GM06990 (cell line): ENCODE data around the gene TCF4.

Experiments
- DNase-seq: peaks from one replicate; pipeline ENCODE4 v3.0.0-alpha.2; 2011; ENCODE audit not compliant: insufficient read length; ENCODE audit errors: extremely low read depth
- H3K27me3 ChIP-seq: replicated peaks from 2 replicates; pipeline ENCODE4 v1.6.0; 2011; ENCODE audit warnings: low read length; ENCODE audit not compliant: control insufficient read depth, insufficient read depth
- H3K36me3 ChIP-seq: 2 replicates; pipeline ENCODE4 v1.5.1; 2011; ENCODE audit warnings: low read length; ENCODE audit not compliant: control insufficient read depth, insufficient read depth
- H3K4me3 ChIP-seq: replicated peaks from 2 replicates; pipeline ENCODE4 v1.5.1; 2011; ENCODE audit warnings: low read depth, mild to moderate bottlenecking, control low read depth, low read length
- CTCF ChIP-seq: IDR thresholded peaks from 2 replicates; pipeline ENCODE4 v1.5.1; 2011; ENCODE audit warnings: low read length, control low read depth, mild to moderate bottlenecking, inconsistent platforms; ENCODE audit not compliant: insufficient read depth, poor library complexity, severe bottlenecking

The TCF4 gene

GRCh38 chr18:55307505-55307904, 280.5 kb downstream of the TCF4 start:
- DNase-seq: no peak
- peak overlapping the region; percentile 25 for H3K4me3 ChIP-seq
- no peaks in the 10 kb centered on the region for H3K27me3 ChIP-seq
- no peak for TF ChIP-seq CTCF
- H3K36me3 ChIP-seq: no peaks in the 10 kb centered on the region; the same call in 1 of the 2 replicates

- Histone ChIP-seq H3K27me3 (no peaks in the 10 kb centered on the region), H3K36me3 (no peaks in the 10 kb centered on the region; the same call in 1 of the 2 replicates), H3K4me3 (no peak overlapping the region)
- no peak for TF ChIP-seq CTCF
- no peak for DNase-seq
Observed at GRCh38 chr18:55306359-55307024, 281.5 kb downstream of the TCF4 start.

- Histone ChIP-seq H3K27me3 (no peaks in the 10 kb centered on the region), H3K36me3 (peaks cover 1% of the 10 kb centered on the region; the same call in 1 of the 2 replicates), H3K4me3 (no peak overlapping the region)
- DNase-seq: no peak
- no peak for TF ChIP-seq CTCF
Observed at GRCh38 chr18:55302167-55302833, 285.7 kb downstream of the TCF4 start.

- no peaks in the 10 kb centered on the region for H3K27me3 ChIP-seq
- H3K36me3 ChIP-seq: peaks cover 1% of the 10 kb centered on the region; the same call in 1 of the 2 replicates
- no peak overlapping the region for H3K4me3 ChIP-seq
- no peak for TF ChIP-seq CTCF
- no peak for DNase-seq
Observed at GRCh38 chr18:55301824-55302166, 286.2 kb downstream of the TCF4 start.

- DNase-seq: no peak
- peaks cover 1% of the 10 kb centered on the region; the same call in 1 of the 2 replicates for H3K36me3 ChIP-seq
- no peaks in the 10 kb centered on the region for H3K27me3 ChIP-seq
- 0 out of 2 replicates have a peak overlapping the region, but pooled peaks have one; percentile 4 for H3K4me3 ChIP-seq
- no peak for TF ChIP-seq CTCF
Observed at GRCh38 chr18:55300936-55301531, 287.0 kb downstream of the TCF4 start.
